GM10248 (cell line): Measurements from ENCODE around the gene TEPSIN.

ENCODE experiments used
- CTCF ChIA-PET: fragments of 300-600 bp; sonication (Branson Sonifier 250); formaldehyde crosslinking; extraction: SDS; loops from one replicate; lab custom pipeline; 2021; ENCODE audit warnings: antibody characterized with exemption; lab: Yijun Ruan, JAX
- POLR2A ChIA-PET: fragments of 350-650 bp; sonication (Branson Sonifier 250); formaldehyde crosslinking; extraction: SDS; loops from one replicate; lab custom pipeline; 2020; ENCODE audit warnings: antibody characterized with exemption; lab: Yijun Ruan, JAX
- DNase-seq: peaks from one replicate; pipeline ENCODE4 v3.0.0; 2012; ENCODE audit errors: extremely low spot score
- CTCF ChIP-seq: IDR thresholded peaks from 2 replicates; pipeline ENCODE4 v1.5.1; 2012; ENCODE audit warnings: mild to moderate bottlenecking, low read depth; ENCODE audit errors: extremely low read depth, missing control alignments, control extremely low read depth

TEPSIN gene

GRCh38 chr17:81191116-81191515 is 47.7 kb downstream of the TEPSIN start:
- POLR2A ChIA-PET, result no interaction called here
- CTCF ChIA-PET, result no interaction called here
- TF ChIP-seq CTCF, result no peak
- no peak for DNase-seq

GRCh38 chr17:81190591-81190990 is 48.3 kb downstream of the TEPSIN start:
- ChIA-PET POLR2A (no interaction called here), CTCF (no interaction called here)
- no peak for TF ChIP-seq CTCF
- no peak for DNase-seq

- no peak for DNase-seq
- no peak for TF ChIP-seq CTCF
- POLR2A ChIA-PET, result no interaction called here
These were observed 49.0 kb downstream of the TEPSIN start for GRCh38 chr17:81189670-81190530.

GRCh38 chr17:81189016-81189415 is 49.8 kb downstream of the TEPSIN start:
- POLR2A ChIA-PET, result no interaction called here
- CTCF ChIA-PET, result interaction anchor here (1.5 kb wide), 1 partner anchor 9 kb away, joined by 6 read pairs; no protein-coding TSS in a partner anchor

More at GRCh38 chr17:81189670-81190530, 49.0 kb downstream of the TEPSIN start:
- CTCF ChIA-PET, result interaction anchor here (1.5 kb wide), 1 partner anchor 8 kb away, joined by 6 read pairs; no protein-coding TSS in a partner anchor

GRCh38 chr17:81188491-81188840 is 50.4 kb downstream of the TEPSIN start:
- TF ChIP-seq CTCF, result no peak
- ChIA-PET CTCF (interaction anchor here (1.5 kb wide), 1 partner anchor 9 kb away, joined by 6 read pairs; no protein-coding TSS in a partner anchor), POLR2A (no interaction called here)
- DNase-seq, result no peak

More at GRCh38 chr17:81189016-81189415, 49.8 kb downstream of the TEPSIN start:
- no peak for TF ChIP-seq CTCF
- no peak for DNase-seq

- POLR2A ChIA-PET, result no interaction called here
- TF ChIP-seq CTCF, result no peak
- CTCF ChIA-PET, result interaction anchor here (1.1 to 1.4 kb wide), 2 partner anchors 34 to 45 kb away, joined by 3 read pairs; no protein-coding TSS in a partner anchor
- no peak for DNase-seq
These were observed 51.0 kb downstream of the TEPSIN start for GRCh38 chr17:81187586-81188490.
